HG02798 (cell line): ENCODE data around the gene ATL2.
A peak's percentile ranks its signal among the peaks of the same experiment; 100 is the strongest.
"Not testable (repeated sequence)": the region's sequence is repeated elsewhere in the genome, so short reads cannot be mapped to it uniquely, and the experiment has no call there.

Experiments
- ATAC-seq: cut with Tn5 transposase; IDR thresholded peaks from one replicate; pipeline ENCODE4 v1.9.1; 2021; ENCODE audit warnings: mild to moderate bottlenecking; ENCODE audit not compliant: unreplicated experiment, poor library complexity

ATL2 gene

GRCh38 chr2:38278117-38278438, 99.0 kb downstream of the ATL2 start:
- ATAC-seq, result not testable (repeated sequence)

GRCh38 chr2:38277245-38278116, 99.6 kb downstream of the ATL2 start:
- no peak for ATAC-seq

GRCh38 chr2:38274286-38275276, 102.5 kb downstream of the ATL2 start:
- ATAC-seq, result no peak

- no peak for ATAC-seq
Observed at GRCh38 chr2:38271697-38272096, 105.4 kb downstream of the ATL2 start.

- ATAC-seq, result no peak
Observed at GRCh38 chr2:38269421-38269820, 107.7 kb downstream of the ATL2 start.

- no peak for ATAC-seq
Observed at GRCh38 chr2:38268691-38269327, 108.3 kb downstream of the ATL2 start.

- no peak for ATAC-seq
Observed at GRCh38 chr2:38268001-38268400, 109.1 kb downstream of the ATL2 start.

GRCh38 chr2:38267270-38267925, 109.7 kb downstream of the ATL2 start:
- no peak for ATAC-seq

- ATAC-seq, result no peak
Observed at GRCh38 chr2:38266382-38267061, 110.6 kb downstream of the ATL2 start.

- no peak for ATAC-seq
Observed at GRCh38 chr2:38265461-38265860, 111.6 kb downstream of the ATL2 start.

GRCh38 chr2:38264396-38265221, 112.5 kb downstream of the ATL2 start:
- ATAC-seq, result no peak

GRCh38 chr2:38263293-38263692, 113.8 kb downstream of the ATL2 start:
- ATAC-seq, result no peak

- peak; percentile 53 for ATAC-seq
Observed at GRCh38 chr2:38262069-38262871, 114.8 kb downstream of the ATL2 start.

- no peak for ATAC-seq
Observed at GRCh38 chr2:38261569-38262068, 115.5 kb downstream of the ATL2 start.

- ATAC-seq, result no peak
Observed at GRCh38 chr2:38260972-38261371, 116.1 kb downstream of the ATL2 start.

GRCh38 chr2:38260469-38260868, 116.6 kb downstream of the ATL2 start:
- peak; percentile 50 for ATAC-seq

- ATAC-seq, result no peak
Observed at GRCh38 chr2:38259311-38259710, 117.8 kb downstream of the ATL2 start.

- ATAC-seq, result not testable (repeated sequence)
Observed at GRCh38 chr2:38257680-38258079, 119.4 kb downstream of the ATL2 start.
